GM23338 (cell line): ENCODE measurements around the gene FAM209B.

Source experiments
- CREB1 ChIP-seq: fragments of 250-450 bp; sonication (Bioruptor Pico); IDR thresholded peaks from 2 replicates; pipeline ENCODE4 v1.5.0; 2020; ENCODE audit warnings: low read depth, mild to moderate bottlenecking, moderate library complexity
- EZH2 ChIP-seq: fragments of 200-600 bp; sonication (generic); IDR thresholded peaks from one replicate; pipeline ENCODE4 v1.8.0; 2017; ENCODE audit warnings: antibody characterized with exemption, mild to moderate bottlenecking, low read depth; ENCODE audit not compliant: unreplicated experiment
- EZH2phosphoT487 ChIP-seq: fragments of 200-600 bp; sonication (generic); IDR thresholded peaks from one replicate; pipeline ENCODE4 v1.8.1; 2018; ENCODE audit warnings: antibody characterized with exemption; ENCODE audit not compliant: unreplicated experiment
- JUNB ChIP-seq: IDR thresholded peaks from one replicate; pipeline ENCODE4 v1.6.1; 2016; ENCODE audit warnings: antibody characterized with exemption; ENCODE audit not compliant: unreplicated experiment
- POLR2AphosphoS5 ChIP-seq: IDR thresholded peaks from 2 replicates; pipeline ENCODE4 v1.6.1; 2016; ENCODE audit warnings: antibody characterized with exemption, low read depth
- ZNF114 ChIP-seq: fragments of 250-450 bp; sonication (Bioruptor Pico); IDR thresholded peaks from 2 replicates; pipeline ENCODE4 v1.5.0; 2020; ENCODE audit warnings: mild to moderate bottlenecking, moderate library complexity
- TF ChIP-seq, protein P1 (sequence below): IDR thresholded peaks from one replicate; pipeline ENCODE4 v1.6.1; 2018; ENCODE audit warnings: antibody characterized with exemption; ENCODE audit not compliant: unreplicated experiment
- TF ChIP-seq, protein P2 (sequence below), 2 experiments: fragments of 200-600 bp in 1 of 2; sonication (generic) in 1 of 2; conservative IDR thresholded peaks; 2 replicates each; pipeline versions ENCODE4 v1.5.1 to v1.6.1; 2016 to 2017; ENCODE audit warnings: antibody characterized with exemption in 2 of 2, low read depth in 2 of 2, mild to moderate bottlenecking in 2 of 2, moderate library complexity in 1 of 2
- TF ChIP-seq, protein P3 (sequence below): IDR thresholded peaks from 2 replicates; pipeline ENCODE4 v1.6.1; 2016; ENCODE audit warnings: antibody characterized with exemption

DNA sequence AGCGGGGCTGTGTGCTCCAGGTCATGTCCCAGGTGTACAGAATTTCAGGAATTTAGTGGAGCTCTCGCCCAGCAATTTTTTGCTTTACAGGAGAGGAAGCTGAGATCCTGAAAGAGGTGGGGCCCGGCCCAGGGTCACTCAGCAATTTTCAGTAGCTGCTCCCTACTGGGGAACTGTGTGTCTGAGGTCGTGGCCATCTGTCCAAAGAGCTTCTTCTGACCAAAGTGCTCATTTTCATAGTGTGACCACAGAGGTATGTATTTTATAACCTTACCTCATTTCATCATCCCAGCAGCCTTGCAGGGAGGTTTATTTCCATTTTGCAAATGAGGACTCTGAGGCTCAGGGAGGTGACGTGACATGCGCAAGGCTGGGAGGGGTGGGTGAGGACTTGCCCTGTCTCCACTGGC lies 46.3 kb downstream of the FAM209B start:
- no peak for TF ChIP-seq EZH2
- TF ChIP-seq, protein P1, sequence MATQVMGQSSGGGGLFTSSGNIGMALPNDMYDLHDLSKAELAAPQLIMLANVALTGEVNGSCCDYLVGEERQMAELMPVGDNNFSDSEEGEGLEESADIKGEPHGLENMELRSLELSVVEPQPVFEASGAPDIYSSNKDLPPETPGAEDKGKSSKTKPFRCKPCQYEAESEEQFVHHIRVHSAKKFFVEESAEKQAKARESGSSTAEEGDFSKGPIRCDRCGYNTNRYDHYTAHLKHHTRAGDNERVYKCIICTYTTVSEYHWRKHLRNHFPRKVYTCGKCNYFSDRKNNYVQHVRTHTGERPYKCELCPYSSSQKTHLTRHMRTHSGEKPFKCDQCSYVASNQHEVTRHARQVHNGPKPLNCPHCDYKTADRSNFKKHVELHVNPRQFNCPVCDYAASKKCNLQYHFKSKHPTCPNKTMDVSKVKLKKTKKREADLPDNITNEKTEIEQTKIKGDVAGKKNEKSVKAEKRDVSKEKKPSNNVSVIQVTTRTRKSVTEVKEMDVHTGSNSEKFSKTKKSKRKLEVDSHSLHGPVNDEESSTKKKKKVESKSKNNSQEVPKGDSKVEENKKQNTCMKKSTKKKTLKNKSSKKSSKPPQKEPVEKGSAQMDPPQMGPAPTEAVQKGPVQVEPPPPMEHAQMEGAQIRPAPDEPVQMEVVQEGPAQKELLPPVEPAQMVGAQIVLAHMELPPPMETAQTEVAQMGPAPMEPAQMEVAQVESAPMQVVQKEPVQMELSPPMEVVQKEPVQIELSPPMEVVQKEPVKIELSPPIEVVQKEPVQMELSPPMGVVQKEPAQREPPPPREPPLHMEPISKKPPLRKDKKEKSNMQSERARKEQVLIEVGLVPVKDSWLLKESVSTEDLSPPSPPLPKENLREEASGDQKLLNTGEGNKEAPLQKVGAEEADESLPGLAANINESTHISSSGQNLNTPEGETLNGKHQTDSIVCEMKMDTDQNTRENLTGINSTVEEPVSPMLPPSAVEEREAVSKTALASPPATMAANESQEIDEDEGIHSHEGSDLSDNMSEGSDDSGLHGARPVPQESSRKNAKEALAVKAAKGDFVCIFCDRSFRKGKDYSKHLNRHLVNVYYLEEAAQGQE, result no peak
- TF ChIP-seq, protein P2, sequence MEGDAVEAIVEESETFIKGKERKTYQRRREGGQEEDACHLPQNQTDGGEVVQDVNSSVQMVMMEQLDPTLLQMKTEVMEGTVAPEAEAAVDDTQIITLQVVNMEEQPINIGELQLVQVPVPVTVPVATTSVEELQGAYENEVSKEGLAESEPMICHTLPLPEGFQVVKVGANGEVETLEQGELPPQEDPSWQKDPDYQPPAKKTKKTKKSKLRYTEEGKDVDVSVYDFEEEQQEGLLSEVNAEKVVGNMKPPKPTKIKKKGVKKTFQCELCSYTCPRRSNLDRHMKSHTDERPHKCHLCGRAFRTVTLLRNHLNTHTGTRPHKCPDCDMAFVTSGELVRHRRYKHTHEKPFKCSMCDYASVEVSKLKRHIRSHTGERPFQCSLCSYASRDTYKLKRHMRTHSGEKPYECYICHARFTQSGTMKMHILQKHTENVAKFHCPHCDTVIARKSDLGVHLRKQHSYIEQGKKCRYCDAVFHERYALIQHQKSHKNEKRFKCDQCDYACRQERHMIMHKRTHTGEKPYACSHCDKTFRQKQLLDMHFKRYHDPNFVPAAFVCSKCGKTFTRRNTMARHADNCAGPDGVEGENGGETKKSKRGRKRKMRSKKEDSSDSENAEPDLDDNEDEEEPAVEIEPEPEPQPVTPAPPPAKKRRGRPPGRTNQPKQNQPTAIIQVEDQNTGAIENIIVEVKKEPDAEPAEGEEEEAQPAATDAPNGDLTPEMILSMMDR (conservative IDR thresholded peaks at IDR 0.05; ENCODE audit: low read depth in 2 of 2), result no peak
- no peak for TF ChIP-seq JUNB
- no peak for TF ChIP-seq POLR2AphosphoS5
- TF ChIP-seq CREB1, result no peak
- no peak for TF ChIP-seq EZH2phosphoT487
- TF ChIP-seq, protein P3, sequence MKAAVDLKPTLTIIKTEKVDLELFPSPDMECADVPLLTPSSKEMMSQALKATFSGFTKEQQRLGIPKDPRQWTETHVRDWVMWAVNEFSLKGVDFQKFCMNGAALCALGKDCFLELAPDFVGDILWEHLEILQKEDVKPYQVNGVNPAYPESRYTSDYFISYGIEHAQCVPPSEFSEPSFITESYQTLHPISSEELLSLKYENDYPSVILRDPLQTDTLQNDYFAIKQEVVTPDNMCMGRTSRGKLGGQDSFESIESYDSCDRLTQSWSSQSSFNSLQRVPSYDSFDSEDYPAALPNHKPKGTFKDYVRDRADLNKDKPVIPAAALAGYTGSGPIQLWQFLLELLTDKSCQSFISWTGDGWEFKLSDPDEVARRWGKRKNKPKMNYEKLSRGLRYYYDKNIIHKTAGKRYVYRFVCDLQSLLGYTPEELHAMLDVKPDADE, result no peak
- no peak for TF ChIP-seq ZNF114 (CRISPR knock-in tag)
